KMS-11 (cell line): ENCODE results near the gene ZBTB34.

ENCODE experiments used
- H2AFZ ChIP-seq: fragments of 200-600 bp; sonication (generic); 2 replicates; pipeline ENCODE4 v1.6.1; 2016; ENCODE audit warnings: antibody characterized with exemption, mixed run types, low read depth
- H3K27ac ChIP-seq: fragments of 200-600 bp; sonication (generic); 2 replicates; pipeline ENCODE4 v1.6.1; 2016; ENCODE audit warnings: mild to moderate bottlenecking, mixed run types
- H3K27me3 ChIP-seq: fragments of 200-600 bp; sonication (generic); 2 replicates; pipeline ENCODE4 v1.6.1; 2017; ENCODE audit warnings: mild to moderate bottlenecking, low read depth, mixed run types, moderate library complexity; ENCODE audit not compliant: insufficient read depth
- H3K36me3 ChIP-seq: fragments of 200-600 bp; sonication (generic); 2 replicates; pipeline ENCODE4 v1.6.1; 2017; ENCODE audit warnings: mild to moderate bottlenecking, mixed run types; ENCODE audit not compliant: insufficient read depth
- H3K4me1 ChIP-seq: fragments of 200-600 bp; sonication (generic); 2 replicates; pipeline ENCODE4 v1.6.1; 2016; ENCODE audit warnings: mild to moderate bottlenecking, low read depth, mixed run types; ENCODE audit not compliant: poor library complexity, severe bottlenecking
- H3K4me2 ChIP-seq: fragments of 200-600 bp; sonication (generic); 2 replicates; pipeline ENCODE4 v1.7.0; 2016; ENCODE audit warnings: mild to moderate bottlenecking, mixed run types
- H3K4me3 ChIP-seq: fragments of 200-600 bp; sonication (generic); IDR thresholded peaks from 2 replicates; pipeline ENCODE4 v1.6.1; 2017; ENCODE audit warnings: low read depth, low read length, mixed read lengths; ENCODE audit not compliant: insufficient read depth
- H3K79me2 ChIP-seq: fragments of 200-600 bp; sonication (generic); 2 replicates; pipeline ENCODE4 v1.6.1; 2016; ENCODE audit warnings: low read depth, mixed run types; ENCODE audit not compliant: insufficient read depth
- H3K9ac ChIP-seq: fragments of 200-600 bp; sonication (generic); 2 replicates; pipeline ENCODE4 v1.6.1; 2016; ENCODE audit warnings: mild to moderate bottlenecking, mixed run types
- H4K20me1 ChIP-seq: fragments of 200-600 bp; sonication (generic); 2 replicates; pipeline ENCODE4 v1.6.1; 2016; ENCODE audit warnings: mild to moderate bottlenecking, mixed run types; ENCODE audit not compliant: insufficient read depth
- TF ChIP-seq, protein P1 (sequence below): fragments of 200-600 bp; sonication (generic); conservative IDR thresholded peaks from 2 replicates; pipeline ENCODE4 v1.6.1; 2017; ENCODE audit warnings: low read depth, mild to moderate bottlenecking, antibody characterized with exemption, low read length, moderate library complexity, mixed read lengths

The ZBTB34 gene

DNA sequence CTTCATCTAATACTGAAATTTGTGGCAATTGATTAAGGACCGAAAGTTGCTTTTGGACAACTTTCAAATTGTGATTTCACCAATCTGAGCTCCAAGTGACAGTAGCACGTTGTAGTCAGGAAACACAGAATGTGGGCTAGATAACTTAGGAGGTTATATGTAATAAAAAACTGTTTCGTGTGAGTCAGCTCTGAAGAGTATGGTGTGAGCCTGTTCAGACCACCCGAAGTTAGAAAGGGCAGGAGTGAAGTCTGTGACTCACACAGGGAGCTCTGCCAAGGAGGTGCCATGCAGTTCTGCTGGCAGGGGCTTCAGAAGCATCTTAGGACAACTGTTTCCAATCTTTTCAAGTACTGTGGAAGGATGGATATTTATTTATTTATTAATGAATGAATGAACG, 16.4 kb upstream of the ZBTB34 start:
- no peaks in the 10 kb centered on the region for H3K79me2 ChIP-seq
- no peak overlapping the region for H3K27ac ChIP-seq
- H2AFZ ChIP-seq = no peak overlapping the region
- TF ChIP-seq, protein P1, sequence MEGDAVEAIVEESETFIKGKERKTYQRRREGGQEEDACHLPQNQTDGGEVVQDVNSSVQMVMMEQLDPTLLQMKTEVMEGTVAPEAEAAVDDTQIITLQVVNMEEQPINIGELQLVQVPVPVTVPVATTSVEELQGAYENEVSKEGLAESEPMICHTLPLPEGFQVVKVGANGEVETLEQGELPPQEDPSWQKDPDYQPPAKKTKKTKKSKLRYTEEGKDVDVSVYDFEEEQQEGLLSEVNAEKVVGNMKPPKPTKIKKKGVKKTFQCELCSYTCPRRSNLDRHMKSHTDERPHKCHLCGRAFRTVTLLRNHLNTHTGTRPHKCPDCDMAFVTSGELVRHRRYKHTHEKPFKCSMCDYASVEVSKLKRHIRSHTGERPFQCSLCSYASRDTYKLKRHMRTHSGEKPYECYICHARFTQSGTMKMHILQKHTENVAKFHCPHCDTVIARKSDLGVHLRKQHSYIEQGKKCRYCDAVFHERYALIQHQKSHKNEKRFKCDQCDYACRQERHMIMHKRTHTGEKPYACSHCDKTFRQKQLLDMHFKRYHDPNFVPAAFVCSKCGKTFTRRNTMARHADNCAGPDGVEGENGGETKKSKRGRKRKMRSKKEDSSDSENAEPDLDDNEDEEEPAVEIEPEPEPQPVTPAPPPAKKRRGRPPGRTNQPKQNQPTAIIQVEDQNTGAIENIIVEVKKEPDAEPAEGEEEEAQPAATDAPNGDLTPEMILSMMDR = no peak
- H3K4me3 ChIP-seq = no peak overlapping the region
- H3K36me3 ChIP-seq = no peaks in the 10 kb centered on the region
- H4K20me1 ChIP-seq = no peaks in the 10 kb centered on the region
- no peak overlapping the region for H3K4me2 ChIP-seq
- no peak overlapping the region for H3K9ac ChIP-seq
- no peaks in the 10 kb centered on the region for H3K4me1 ChIP-seq
- H3K27me3 ChIP-seq = no peaks in the 10 kb centered on the region

DNA sequence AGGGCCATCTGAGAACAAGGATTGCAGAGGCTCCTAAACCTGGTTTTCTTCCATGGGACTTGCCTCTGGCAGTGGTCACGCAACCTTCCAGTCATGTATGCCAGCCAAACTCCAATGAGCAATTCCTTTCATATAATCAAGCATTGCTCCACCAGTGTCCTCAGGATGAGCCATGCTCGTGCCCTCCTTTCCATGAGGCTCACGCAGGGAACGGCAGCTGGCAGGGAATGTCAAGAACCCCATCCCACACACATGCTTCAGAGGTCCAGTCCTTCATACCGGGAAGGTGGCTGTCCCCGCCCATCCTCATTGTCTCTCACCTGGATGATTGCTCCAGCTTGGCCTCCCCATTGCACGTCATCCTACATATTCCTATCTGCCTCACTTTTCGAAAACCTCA, 13.4 kb upstream of the ZBTB34 start:
- Histone ChIP-seq H3K27me3 (no peaks in the 10 kb centered on the region), H3K9ac (no peak overlapping the region), H3K4me3 (no peak overlapping the region), H3K79me2 (no peaks in the 10 kb centered on the region), H3K4me2 (no peak overlapping the region), H2AFZ (no peak overlapping the region), H4K20me1 (no peaks in the 10 kb centered on the region), H3K4me1 (no peaks in the 10 kb centered on the region), H3K27ac (no peak overlapping the region), H3K36me3 (no peaks in the 10 kb centered on the region)
- TF ChIP-seq, protein P1 = no peak

DNA sequence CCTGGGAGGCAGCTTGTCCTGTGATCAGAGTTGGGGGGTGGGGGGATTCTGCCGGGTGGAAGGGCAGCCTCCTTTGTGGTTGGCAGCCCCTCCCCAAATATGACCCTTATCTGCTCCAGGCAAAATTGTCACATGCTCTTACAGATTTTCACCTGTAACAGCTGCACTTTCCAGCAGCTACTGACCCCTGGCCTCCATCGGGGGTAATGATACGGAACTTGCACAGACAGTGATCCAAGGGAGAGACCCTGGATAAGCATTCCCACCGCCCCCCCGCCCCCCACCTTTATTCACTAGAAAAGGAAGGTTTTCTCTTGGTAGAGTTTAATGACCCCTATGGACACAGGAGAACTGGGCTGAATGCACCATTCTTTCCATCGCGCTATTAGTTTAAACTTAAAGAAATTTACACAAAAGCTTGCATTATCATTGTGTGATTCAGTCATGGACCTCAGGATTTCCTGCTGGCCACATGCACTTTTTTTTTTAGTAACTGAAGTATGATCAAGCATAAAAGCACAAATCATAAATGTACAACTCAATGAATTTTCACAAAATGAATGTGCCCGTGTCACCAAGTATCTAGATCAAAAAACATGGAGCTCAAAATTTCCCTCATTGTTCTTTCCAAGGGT, 10.7 kb upstream of the ZBTB34 start:
- no peak overlapping the region for H3K27ac ChIP-seq
- H2AFZ ChIP-seq = no peak overlapping the region
- TF ChIP-seq, protein P1 = no peak
- no peaks in the 10 kb centered on the region for H3K4me1 ChIP-seq
- 0 out of 2 replicates have a peak, but pooled peaks cover 2% of the 10 kb centered on the region for H3K27me3 ChIP-seq
- H3K9ac ChIP-seq = no peak overlapping the region
- no peaks in the 10 kb centered on the region for H3K36me3 ChIP-seq
- H3K4me2 ChIP-seq = no peak overlapping the region
- H4K20me1 ChIP-seq = no peaks in the 10 kb centered on the region
- H3K79me2 ChIP-seq = no peaks in the 10 kb centered on the region
- H3K4me3 ChIP-seq = no peak overlapping the region

- Histone ChIP-seq H2AFZ (no peak overlapping the region), H4K20me1 (no peaks in the 10 kb centered on the region), H3K27me3 (peaks cover 2% of the 10 kb centered on the region; the same call in 1 of the 2 replicates), H3K27ac (no peak overlapping the region), H3K4me2 (no peak overlapping the region), H3K4me1 (no peaks in the 10 kb centered on the region), H3K9ac (no peak overlapping the region), H3K36me3 (no peaks in the 10 kb centered on the region), H3K79me2 (no peaks in the 10 kb centered on the region), H3K4me3 (no peak overlapping the region)
- TF ChIP-seq, protein P1 = no peak
These were observed 9.1 kb upstream of the ZBTB34 start for GRCh38 chr9:126851286-126851880.
